HCT116 (cell line): ENCODE data around the gene FTSJ3. TPM values are rescaled to one million over a fixed set of nuclear protein-coding genes. Genes with fewer than 3 reads are reported as not detected.

ENCODE experiments used
- ATAC-seq: fragments of 200-7000 bp; cut with Tn5 transposase; 2 replicates; pipeline ENCODE4 v1.9.1; 2020; ENCODE audit warnings: mild to moderate bottlenecking, moderate library complexity
- BruUV-seq: library from RNA; stranded (reverse); fragments of 400-500 nt; replicated peaks from 2 replicates; lab custom pipeline; 2021; lab: Mats Ljungman, UMichigan
- CTCF ChIA-PET: fragments of 300-600 bp; sonication (Branson Sonifier 250); formaldehyde crosslinking; loops from one replicate; lab custom pipeline; 2021; ENCODE audit warnings: antibody characterized with exemption; lab: Charles Lee
- POLR2A ChIA-PET: fragments of 300-600, 350-600 bp; sonication (Branson Sonifier 250); formaldehyde crosslinking; loops from one replicate; lab custom pipeline; 2021; ENCODE audit warnings: antibody characterized with exemption; lab: Charles Lee
- RAD21 ChIA-PET, 2 experiments: fragments of 300-600 bp; sonication (Branson Sonifier 250); formaldehyde crosslinking; loops; one replicate each; lab custom pipeline; 2023; ENCODE audit warnings: low total read pairs in 2 of 2; ENCODE audit not compliant: uncharacterized antibody in 2 of 2, unreplicated experiment in 2 of 2, low non-redundant PET in 1 of 2; lab: Charles Lee
- DNase-seq: peaks from one replicate; pipeline ENCODE4 v3.0.0-alpha.2; 2010; ENCODE audit warnings: low read depth, low spot score
- H2AFZ ChIP-seq: fragments of 200-600 bp; shearing (Covaris generic), sonication (generic); 2 replicates; pipeline ENCODE4 v1.6.1; 2017; ENCODE audit warnings: low read depth, mixed run types, mixed read lengths, antibody characterized with exemption, low read length; ENCODE audit not compliant: poor library complexity, severe bottlenecking
- H3K27ac ChIP-seq: 2 replicates; pipeline ENCODE4 v1.5.1; 2012; ENCODE audit warnings: low read depth, low read length
- H3K27me3 ChIP-seq: fragments of 200-600 bp; sonication (generic); 2 replicates; pipeline ENCODE4 v1.6.1; 2016; ENCODE audit warnings: mixed run types, low read length, mixed read lengths; ENCODE audit not compliant: insufficient read depth
- H3K36me3 ChIP-seq, 2 experiments: fragments of 200-500 bp in 1 of 2; fragments of 200-600 bp in 1 of 2; sonication (Bioruptor generic) in 1 of 2; sonication (generic) in 1 of 2; 2 replicates each; pipeline versions ENCODE4 v1.5.1 to v1.6.1; 2014 to 2016; ENCODE audit warnings: low read length in 2 of 2, inconsistent platforms in 1 of 2, mixed read lengths in 1 of 2, mixed run types in 1 of 2; ENCODE audit not compliant: insufficient read depth in 2 of 2, control insufficient read depth in 1 of 2
- H3K4me1 ChIP-seq, 2 experiments: fragments of 200-600 bp in 1 of 2; sonication (generic) in 1 of 2; 2 replicates each; pipeline versions ENCODE4 v1.5.1 to v1.6.1; 2012 to 2017; ENCODE audit warnings: low read length in 2 of 2, inconsistent platforms in 1 of 2, mild to moderate bottlenecking in 1 of 2, mixed read lengths in 1 of 2, mixed run types in 1 of 2, moderate library complexity in 1 of 2; ENCODE audit not compliant: insufficient read depth in 2 of 2, control insufficient read depth in 1 of 2
- H3K4me2 ChIP-seq: fragments of 200-600 bp; sonication (generic); 2 replicates; pipeline ENCODE4 v1.6.1; 2017; ENCODE audit warnings: mixed run types, low read length, mixed read lengths
- H3K4me3 ChIP-seq, 2 experiments: fragments of 200-600 bp in 1 of 2; sonication (generic) in 1 of 2; replicated peaks in 1 of 2; 2 replicates each; pipeline ENCODE4 v1.5.1; 2011 to 2016; ENCODE audit warnings: low read length in 2 of 2, control low read depth in 1 of 2, low read depth in 1 of 2, mild to moderate bottlenecking in 1 of 2, mixed read lengths in 1 of 2, mixed run types in 1 of 2
- H3K79me2 ChIP-seq: fragments of 200-600 bp; sonication (generic); 2 replicates; pipeline ENCODE4 v1.6.1; 2017; ENCODE audit warnings: mild to moderate bottlenecking, mixed run types, low read length, moderate library complexity, mixed read lengths; ENCODE audit not compliant: insufficient read depth
- H3K9ac ChIP-seq: fragments of 200-600 bp; sonication (generic); 2 replicates; pipeline ENCODE4 v1.6.1; 2016; ENCODE audit warnings: low read length, mixed read lengths
- H3K9me2 ChIP-seq: fragments of 200-600 bp; sonication (generic), shearing (Covaris generic); 2 replicates; pipeline ENCODE4 v1.6.1; 2017; ENCODE audit warnings: mixed run types, mild to moderate bottlenecking, moderate library complexity; ENCODE audit not compliant: insufficient read depth
- H3K9me3 ChIP-seq, 2 experiments: fragments of 200-500 bp in 1 of 2; fragments of 200-600 bp in 1 of 2; sonication (Bioruptor generic) in 1 of 2; sonication (generic) in 1 of 2; 2 replicates each; pipeline ENCODE4 v1.6.1; 2014 to 2017; ENCODE audit warnings: low read length in 2 of 2, mixed read lengths in 2 of 2, inconsistent platforms in 1 of 2, low read depth in 1 of 2, mild to moderate bottlenecking in 1 of 2, mixed run types in 1 of 2, moderate library complexity in 1 of 2; ENCODE audit not compliant: control insufficient read depth in 1 of 2, insufficient read depth in 1 of 2
- H4K20me1 ChIP-seq: fragments of 200-600 bp; sonication (generic), shearing (Covaris generic); 2 replicates; pipeline ENCODE4 v1.6.1; 2017; ENCODE audit warnings: mixed run types, mild to moderate bottlenecking, moderate library complexity; ENCODE audit not compliant: insufficient read depth
- CBX3 ChIP-seq: IDR thresholded peaks from 2 replicates; pipeline ENCODE4 v1.6.1; 2012; ENCODE audit warnings: low read depth
- CEBPB ChIP-seq: IDR thresholded peaks from 2 replicates; pipeline ENCODE4 v1.6.1; 2012; ENCODE audit warnings: low read depth
- ELF1 ChIP-seq: IDR thresholded peaks from 2 replicates; pipeline ENCODE4 v1.6.1; 2012; ENCODE audit warnings: low read depth, borderline replicate concordance
- JUND ChIP-seq: IDR thresholded peaks from 2 replicates; pipeline ENCODE4 v1.6.1; 2012
- POLR2A ChIP-seq: IDR thresholded peaks from 2 replicates; pipeline ENCODE4 v1.7.0; 2011; ENCODE audit warnings: borderline replicate concordance; ENCODE audit not compliant: insufficient read depth, insufficient read length; ENCODE audit errors: extremely low read depth
- REST ChIP-seq: IDR thresholded peaks from 2 replicates; pipeline ENCODE4 v1.6.1; 2012; ENCODE audit warnings: low read depth
- SIN3A ChIP-seq: IDR thresholded peaks from 2 replicates; pipeline ENCODE4 v1.6.1; 2012; ENCODE audit warnings: low read depth
- TCF7L2 ChIP-seq: IDR thresholded peaks from 2 replicates; pipeline ENCODE4 v1.7.0; 2011; ENCODE audit warnings: borderline replicate concordance, inconsistent platforms; ENCODE audit not compliant: insufficient read depth, insufficient read length; ENCODE audit errors: extremely low read depth
- ZBTB33 ChIP-seq: IDR thresholded peaks from 2 replicates; pipeline ENCODE4 v1.6.1; 2011; ENCODE audit warnings: mild to moderate bottlenecking, low read length, moderate library complexity; ENCODE audit not compliant: insufficient replicate concordance; ENCODE audit errors: extremely low read depth
- ZFX ChIP-seq: fragments of 450-650 bp; IDR thresholded peaks from 2 replicates; pipeline ENCODE4 v1.6.1; 2017
- intact Hi-C: fragments of 100-400 bp; cut with micrococcal nuclease; formaldehyde crosslinking; loops from 2 replicates; pipeline ENCODE4 v1.10.0; 2022
- total RNA-seq: library from RNA; stranded (reverse); gene quantifications from one replicate; pipeline ENCODE4 v1.2.1, GENCODE V29; 2021; ENCODE audit not compliant: unreplicated experiment
- TF ChIP-seq, protein P1 (sequence below): IDR thresholded peaks from 2 replicates; pipeline ENCODE4 v1.6.1; 2012
- TF ChIP-seq, protein P2 (sequence below): IDR thresholded peaks from 2 replicates; pipeline ENCODE4 v1.6.1; 2012

FTSJ3 gene
- total RNA-seq, 1 experiment from 2014 or later = 70.9 TPM

DNA sequence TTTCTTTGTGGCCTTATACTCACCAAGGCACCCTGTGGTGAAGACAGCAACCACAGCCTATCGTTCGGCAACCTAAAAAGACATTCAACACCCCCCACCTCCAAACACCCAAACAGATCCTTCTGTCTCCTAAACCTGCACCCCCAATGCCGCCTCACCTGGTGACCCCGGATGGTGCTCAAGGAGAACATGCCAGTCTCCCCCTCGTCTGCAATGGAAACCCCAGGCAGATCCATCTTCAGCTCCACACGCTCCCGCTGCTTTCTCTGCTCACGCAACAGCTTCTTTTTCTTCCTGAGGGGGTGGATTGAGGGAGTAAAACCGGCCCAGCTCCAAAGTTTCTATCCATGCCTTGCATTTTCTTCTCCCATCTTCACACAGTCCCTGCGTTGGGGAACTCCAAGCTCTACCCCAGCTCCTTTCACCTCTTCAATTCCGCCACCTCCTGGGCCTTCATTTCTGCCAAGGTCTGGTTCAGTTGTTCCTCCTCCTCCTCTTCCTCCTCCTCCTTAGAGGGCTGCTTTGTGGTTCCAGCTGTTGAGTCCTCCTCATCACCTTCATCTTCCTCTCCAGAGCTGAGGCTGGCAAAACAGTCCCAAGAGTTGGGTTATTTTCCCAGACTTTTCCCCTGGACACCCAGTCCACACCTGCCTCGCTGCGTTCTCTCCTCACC, 3.7 kb downstream of the FTSJ3 start:
- ATAC-seq = no peak
- POLR2A ChIA-PET = no interaction called here

More for the DNA sequence above, 3.7 kb downstream of the FTSJ3 start:
- H4K20me1 ChIP-seq = peaks cover 8% of the 10 kb centered on the region; the same call in 1 of the 2 replicates
- RAD21 ChIA-PET = no interaction called here
- no peak overlapping the region for H3K4me3 ChIP-seq
- DNase-seq = no peak
- CTCF ChIA-PET = interaction anchor here (1.2 kb wide), 1 partner anchor 11 kb away, joined by 4 read pairs; no protein-coding TSS in a partner anchor
- H3K9me3 ChIP-seq = no peaks in the 10 kb centered on the region
- H3K79me2 ChIP-seq = peaks cover 88% of the 10 kb centered on the region
- H3K36me3 ChIP-seq = peaks cover 63 to 70% of the 10 kb centered on the region in 2 experiments
- H2AFZ ChIP-seq = no peak overlapping the region
- intact Hi-C loops = no loop called here
- H3K27ac ChIP-seq = no peak overlapping the region
- no peak overlapping the region for H3K9ac ChIP-seq
- H3K4me1 ChIP-seq = peaks cover 8 to 16% of the 10 kb centered on the region in 2 experiments
- TF ChIP-seq POLR2A (no peak), JUND (no peak), TCF7L2 (no peak), ZBTB33 (no peak), REST (no peak), ELF1 (no peak), CBX3 (no peak), ZFX (no peak), CEBPB (no peak), SIN3A (no peak)
- TF ChIP-seq, protein P1, sequence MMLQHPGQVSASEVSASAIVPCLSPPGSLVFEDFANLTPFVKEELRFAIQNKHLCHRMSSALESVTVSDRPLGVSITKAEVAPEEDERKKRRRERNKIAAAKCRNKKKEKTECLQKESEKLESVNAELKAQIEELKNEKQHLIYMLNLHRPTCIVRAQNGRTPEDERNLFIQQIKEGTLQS = no peak
- TF ChIP-seq, protein P2, sequence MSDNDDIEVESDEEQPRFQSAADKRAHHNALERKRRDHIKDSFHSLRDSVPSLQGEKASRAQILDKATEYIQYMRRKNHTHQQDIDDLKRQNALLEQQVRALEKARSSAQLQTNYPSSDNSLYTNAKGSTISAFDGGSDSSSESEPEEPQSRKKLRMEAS = no peak
- no TSS peak for BruUV-seq
- no peaks in the 10 kb centered on the region for H3K27me3 ChIP-seq
- no peak overlapping the region for H3K4me2 ChIP-seq
- no peaks in the 10 kb centered on the region for H3K9me2 ChIP-seq
